ENCODE data around the gene PLXNA2.

The PLXNA2 gene

GRCh38 chr1:208178091-208178529 lies 66.1 kb downstream of the PLXNA2 start:
- DNase-seq: no peak

GRCh38 chr1:208177656-208178055 lies 66.5 kb downstream of the PLXNA2 start:
- DNase-seq: no peak

- no peak for DNase-seq
These were observed 67.5 kb downstream of the PLXNA2 start for GRCh38 chr1:208176649-208177048.

- DNase-seq: no peak
These were observed 68.7 kb downstream of the PLXNA2 start for GRCh38 chr1:208175508-208175895.

GRCh38 chr1:208174731-208175507 lies 69.3 kb downstream of the PLXNA2 start:
- no peak for DNase-seq

- DNase-seq: no peak
These were observed 70.0 kb downstream of the PLXNA2 start for GRCh38 chr1:208174200-208174599.

- no peak for DNase-seq
These were observed 70.4 kb downstream of the PLXNA2 start for GRCh38 chr1:208173749-208174148.

GRCh38 chr1:208172423-208173145 lies 71.6 kb downstream of the PLXNA2 start:
- no peak for DNase-seq

GRCh38 chr1:208171616-208172422 lies 72.4 kb downstream of the PLXNA2 start:
- no peak for DNase-seq

GRCh38 chr1:208170252-208170651 lies 73.9 kb downstream of the PLXNA2 start:
- no peak for DNase-seq

- DNase-seq: no peak
These were observed 74.9 kb downstream of the PLXNA2 start for GRCh38 chr1:208169081-208169879.

- no peak for DNase-seq
These were observed 76.8 kb downstream of the PLXNA2 start for GRCh38 chr1:208167261-208167869.

GRCh38 chr1:208166340-208167138 lies 77.6 kb downstream of the PLXNA2 start:
- no peak for DNase-seq

- no peak for DNase-seq
These were observed 78.5 kb downstream of the PLXNA2 start for GRCh38 chr1:208165659-208166058.

GRCh38 chr1:208164609-208165008 lies 79.6 kb downstream of the PLXNA2 start:
- no peak for DNase-seq

- DNase-seq: no peak
These were observed 80.6 kb downstream of the PLXNA2 start for GRCh38 chr1:208163539-208163938.

- no peak for DNase-seq
These were observed 81.3 kb downstream of the PLXNA2 start for GRCh38 chr1:208162903-208163302.

- no peak for DNase-seq
These were observed 82.4 kb downstream of the PLXNA2 start for GRCh38 chr1:208161656-208162375.

- no peak for DNase-seq
These were observed 83.2 kb downstream of the PLXNA2 start for GRCh38 chr1:208161005-208161404.

- no peak for DNase-seq
These were observed 83.8 kb downstream of the PLXNA2 start for GRCh38 chr1:208160259-208160819.

Data from MV-4-11 (cell line).